SKM-1 treated with dmso at 0.1 percent for 144 hours (cell line): ENCODE measurements around the gene ETF1.
"Not testable (repeated sequence)": the region's sequence is repeated elsewhere in the genome, so short reads cannot be mapped to it uniquely, and the experiment has no call there.

Experiments used
- DNase-seq: peaks from one replicate; lab custom pipeline; 2025; ENCODE audit not compliant: unreplicated experiment; lab: John Stamatoyannopoulos, UW

Gene ETF1

DNA sequence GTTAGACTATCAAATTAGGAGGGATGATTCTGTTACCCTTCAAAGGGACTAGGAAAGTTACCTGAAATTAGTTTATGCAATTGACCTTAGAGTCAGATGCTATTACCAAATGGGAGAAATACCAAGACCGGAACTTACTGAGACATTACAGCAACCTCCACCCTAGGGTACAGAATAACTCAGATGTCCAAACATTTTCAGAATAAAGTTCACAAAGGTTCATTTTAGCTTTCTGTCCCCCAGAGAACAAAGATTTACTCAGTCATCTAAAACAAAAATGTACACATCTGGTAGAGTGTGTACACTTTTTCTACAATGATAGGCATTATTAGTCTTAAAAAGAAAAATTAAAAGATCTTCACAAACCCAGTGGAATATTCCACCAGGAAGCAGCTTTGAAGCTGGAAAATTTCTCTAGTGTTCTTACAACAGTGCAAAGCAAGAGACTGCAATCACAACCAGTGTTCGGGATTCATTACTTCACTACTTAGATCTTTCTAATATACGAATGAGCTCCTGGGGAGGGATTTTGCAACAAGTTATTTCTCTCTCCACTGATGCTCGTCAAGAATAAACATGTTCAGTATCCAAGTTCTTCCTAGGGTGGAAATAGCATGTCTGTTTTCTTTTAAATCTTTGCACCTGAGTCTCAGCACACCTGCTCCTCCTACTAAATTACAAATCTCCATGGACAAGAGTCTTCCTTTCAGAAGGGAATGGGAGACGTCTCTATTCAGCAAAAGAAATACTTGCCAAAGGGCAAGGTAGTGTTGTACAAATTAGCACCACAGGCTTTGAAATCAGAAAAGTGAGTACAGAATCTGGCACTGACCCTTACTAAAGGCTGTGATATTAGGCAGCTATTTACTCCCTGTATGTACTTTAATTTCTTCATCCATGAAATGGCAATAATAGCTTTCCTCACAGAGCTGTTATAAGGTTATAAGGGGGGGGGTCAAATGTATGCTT, 8.8 kb downstream of the ETF1 start:
- DNase-seq, result no peak

DNA sequence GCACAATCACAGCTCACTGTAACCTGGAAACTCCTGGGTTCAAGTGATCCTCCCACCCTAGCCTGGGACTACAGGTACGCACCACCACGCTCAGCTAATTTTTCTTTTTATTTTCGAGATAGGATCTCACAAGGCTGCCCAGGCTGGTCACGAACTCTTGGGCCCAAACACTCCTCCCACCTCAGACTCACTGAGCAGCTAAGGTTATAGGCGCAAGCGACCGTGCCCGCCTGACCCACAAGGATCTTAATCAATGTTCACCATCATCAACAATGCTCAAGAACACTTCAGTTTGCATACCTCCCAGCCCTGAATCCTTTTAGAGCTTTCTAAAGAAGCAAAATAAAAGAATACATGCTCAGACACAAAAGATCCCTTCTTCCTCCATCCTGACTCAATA, 13.2 kb downstream of the ETF1 start:
- DNase-seq, result no peak

DNA sequence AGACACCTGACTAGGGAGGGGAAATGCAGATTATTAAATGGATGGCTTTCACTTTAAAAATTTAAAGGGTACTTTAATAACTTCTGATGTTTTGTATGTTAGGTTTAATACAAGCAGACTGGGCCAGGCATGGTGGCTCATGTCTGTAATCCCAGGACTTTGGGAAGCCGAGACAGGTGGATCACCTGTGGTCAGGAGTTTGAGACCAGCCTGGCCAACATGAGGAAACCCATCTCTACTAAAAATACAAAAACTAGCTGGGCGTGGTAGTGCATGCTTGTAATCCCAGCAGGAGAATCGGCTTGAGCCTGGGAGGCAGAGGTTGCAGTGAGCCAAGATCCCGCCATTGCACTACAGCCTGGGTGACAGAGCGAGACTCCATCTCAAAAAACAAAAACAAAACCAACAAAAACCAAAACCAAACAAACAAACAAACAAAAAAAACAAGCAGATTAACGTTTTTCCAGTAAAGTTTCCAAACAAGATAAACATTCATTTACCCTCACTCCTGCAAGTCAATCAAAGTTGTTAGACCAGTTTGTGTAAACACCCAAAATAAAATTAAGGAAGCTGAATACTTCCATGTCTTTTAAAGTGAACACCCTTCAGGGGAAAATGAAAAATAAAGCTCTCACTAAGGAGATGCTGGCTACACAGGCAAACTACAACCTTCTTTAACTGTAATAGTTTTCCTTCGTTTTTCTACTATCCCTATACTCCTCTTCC, 14.1 kb downstream of the ETF1 start:
- no peak for DNase-seq

DNA sequence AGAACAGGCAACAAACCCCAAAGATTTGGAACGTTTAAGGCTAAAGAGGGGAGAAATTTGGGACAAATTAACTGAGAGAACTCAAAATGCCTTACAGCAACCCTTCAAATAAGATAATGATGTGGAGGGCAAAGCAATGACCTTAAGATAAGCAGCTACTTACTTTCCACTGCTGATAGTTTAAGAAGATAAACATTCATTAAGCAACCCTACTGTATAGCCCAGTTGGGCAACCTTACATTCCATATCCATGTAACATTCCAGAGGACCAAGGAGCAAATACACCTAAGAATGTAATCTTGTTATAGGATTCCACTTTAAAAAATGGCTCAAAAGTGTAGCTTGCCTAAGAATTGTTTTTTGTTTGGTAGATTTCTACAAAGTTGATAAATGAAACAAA, 14.8 kb downstream of the ETF1 start:
- no peak for DNase-seq

DNA sequence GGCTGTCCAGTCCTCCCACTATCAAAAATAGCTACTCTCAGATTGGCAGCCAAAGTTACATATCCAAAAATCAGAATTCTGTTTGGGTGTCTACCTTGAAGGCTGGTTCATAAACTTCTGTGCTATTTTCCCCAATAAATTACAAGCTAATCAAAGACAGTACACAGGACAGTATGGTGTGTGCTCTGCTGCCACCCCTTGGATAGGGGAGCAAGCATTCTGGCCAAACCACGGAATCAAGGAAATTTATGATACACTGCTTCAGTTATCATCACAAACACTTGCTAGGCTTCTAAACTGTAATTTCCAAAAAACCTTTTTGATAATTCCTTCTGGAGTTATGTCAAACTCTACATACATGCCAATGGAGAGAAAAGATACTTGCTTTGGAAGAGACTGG, 15.9 kb downstream of the ETF1 start:
- DNase-seq, result no peak

DNA sequence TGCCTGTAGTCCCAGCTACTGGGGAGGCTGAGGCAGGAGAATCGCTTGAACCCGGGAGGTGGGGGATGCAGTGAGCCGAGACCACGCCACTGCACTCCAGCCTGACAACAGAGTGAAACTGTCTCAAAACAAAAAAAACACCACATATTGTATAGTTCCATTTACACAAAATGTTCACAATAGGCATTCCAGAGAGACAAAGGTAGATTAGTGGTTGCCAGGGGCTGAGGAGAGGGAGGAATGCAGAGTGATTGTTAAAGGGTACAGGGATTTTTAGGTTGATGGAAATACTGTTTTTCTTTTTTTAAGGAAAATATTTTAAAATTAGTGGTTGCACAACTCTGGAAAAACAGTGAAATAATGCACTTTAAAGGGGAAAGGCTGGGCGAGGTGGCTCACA, 19.6 kb downstream of the ETF1 start:
- no peak for DNase-seq

DNA sequence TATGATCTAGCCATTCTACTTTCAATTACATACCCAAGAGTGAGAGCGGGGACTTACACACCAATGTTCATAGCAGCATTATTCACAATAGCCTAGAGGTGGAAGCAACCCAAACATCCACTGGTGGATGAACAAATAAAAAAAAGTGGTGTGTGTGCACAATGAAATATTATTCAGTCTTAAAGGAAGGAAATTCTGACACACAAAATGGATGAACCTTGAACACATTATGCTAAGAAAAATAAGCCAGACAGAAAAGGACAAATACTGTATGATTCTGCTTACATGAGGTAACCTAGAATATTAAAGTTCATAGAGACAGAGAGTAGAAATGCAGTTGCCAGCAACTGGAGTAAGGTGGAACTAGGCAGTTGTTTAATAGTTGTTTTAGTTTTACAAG, 22.1 kb downstream of the ETF1 start:
- DNase-seq, result no peak

DNA sequence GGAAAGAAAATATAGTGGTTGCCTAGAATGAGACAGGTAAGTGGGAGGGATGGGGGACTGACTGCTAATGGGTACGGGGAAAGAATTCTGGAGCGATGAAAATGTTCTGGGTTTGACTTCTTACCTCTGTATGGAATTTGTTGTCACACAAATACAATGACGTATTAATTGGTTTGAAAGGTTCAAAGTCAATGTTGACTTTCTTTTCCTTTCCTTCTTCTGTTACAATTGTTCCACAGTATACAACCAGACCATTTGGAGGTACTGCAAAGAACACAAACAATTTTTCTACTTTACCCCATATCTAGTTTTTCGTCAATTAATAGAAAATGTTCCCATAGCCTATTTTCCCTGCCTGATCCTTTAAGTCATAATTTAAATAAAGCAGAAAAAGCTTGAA, 25.6 kb downstream of the ETF1 start:
- no peak for DNase-seq

DNA sequence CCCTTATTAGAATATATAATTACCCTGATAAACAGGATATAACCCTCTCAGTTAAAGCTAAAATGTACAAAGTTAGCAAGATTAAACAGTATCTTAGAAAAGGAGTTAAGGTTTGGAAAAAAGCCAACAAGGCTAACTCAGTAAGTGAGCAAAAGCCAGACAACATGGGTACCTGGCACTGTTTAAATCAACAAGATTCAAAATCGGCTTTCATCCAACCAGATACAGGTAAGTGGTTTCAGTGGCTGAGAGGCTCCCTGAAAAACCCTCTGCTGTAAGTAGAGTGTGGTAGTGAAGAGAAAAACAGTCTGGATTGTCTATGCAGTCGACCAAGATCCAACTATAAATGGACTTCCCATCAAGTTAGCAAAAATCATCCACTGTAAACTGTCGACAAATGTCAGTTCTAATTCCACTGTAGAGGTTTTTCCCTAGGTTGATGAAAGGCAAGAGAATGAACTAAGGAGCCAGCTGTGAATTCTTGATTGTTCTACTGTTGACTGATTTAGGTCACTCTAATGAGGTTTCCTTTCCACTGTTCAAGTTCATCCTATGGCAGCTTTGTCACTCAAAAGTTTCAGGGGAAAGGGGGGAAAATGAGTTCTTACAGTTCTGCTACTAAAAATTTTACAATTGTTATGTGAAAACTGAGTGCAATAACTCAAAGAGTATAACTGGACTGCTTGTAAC, 27.3 kb downstream of the ETF1 start:
- DNase-seq, result no peak

DNA sequence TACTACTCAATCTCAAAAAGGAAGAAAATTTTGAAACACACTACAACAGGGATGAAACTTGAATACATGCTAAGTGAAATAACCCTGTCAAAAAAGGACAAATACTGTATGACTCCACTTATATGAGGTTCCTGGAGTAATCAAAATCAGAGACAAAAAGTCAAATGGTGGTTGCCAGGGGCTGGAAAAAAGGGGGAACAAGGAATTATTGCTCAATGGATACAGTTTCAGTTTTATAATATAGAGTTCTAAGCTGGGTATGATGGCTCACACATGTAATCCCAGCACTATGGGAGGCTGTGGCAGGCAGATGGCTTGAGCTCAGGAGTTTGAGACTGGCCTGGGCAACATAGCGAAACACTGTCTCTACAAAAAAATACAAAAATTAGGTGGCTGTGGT, 29.0 kb downstream of the ETF1 start:
- DNase-seq, result no peak

DNA sequence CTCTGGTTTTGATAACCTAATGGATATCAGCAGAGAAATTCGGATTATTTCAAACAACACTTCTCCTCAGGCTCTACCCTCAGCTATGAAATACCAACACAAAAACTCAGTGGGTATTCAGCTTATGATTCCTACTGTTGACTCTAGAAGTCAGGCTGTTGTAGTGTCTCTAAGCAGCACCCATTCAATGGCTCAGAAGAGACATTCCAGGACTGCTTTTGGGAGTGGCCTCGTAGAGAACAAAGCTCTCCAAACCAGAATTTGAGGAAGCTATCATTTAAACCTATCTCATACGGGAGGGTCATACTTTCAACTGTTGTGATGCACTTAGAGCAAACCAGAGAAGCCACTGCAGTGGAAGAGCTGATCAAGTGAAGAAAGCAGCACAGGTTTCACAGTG, 34.1 kb downstream of the ETF1 start:
- DNase-seq, result no peak

DNA sequence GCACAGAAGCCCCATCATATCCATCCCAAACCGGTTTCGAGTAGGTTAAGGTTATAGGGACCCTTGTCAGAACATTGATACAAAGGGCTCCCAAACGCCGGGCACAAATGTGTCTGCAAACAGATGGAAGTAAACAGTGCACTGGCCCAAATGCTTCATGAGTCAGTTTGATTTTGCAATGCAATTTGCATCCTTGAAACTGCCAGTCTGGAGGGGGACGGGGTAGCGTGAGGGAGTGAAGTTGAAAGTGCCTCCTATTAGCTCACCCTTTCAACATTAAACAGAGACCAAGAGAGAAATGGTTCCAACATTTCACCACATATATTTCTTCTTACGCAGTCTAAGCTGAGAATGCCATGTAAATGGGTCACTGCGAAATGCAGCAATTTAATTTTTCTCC, 35.6 kb downstream of the ETF1 start:
- DNase-seq, result not testable (repeated sequence)

DNA sequence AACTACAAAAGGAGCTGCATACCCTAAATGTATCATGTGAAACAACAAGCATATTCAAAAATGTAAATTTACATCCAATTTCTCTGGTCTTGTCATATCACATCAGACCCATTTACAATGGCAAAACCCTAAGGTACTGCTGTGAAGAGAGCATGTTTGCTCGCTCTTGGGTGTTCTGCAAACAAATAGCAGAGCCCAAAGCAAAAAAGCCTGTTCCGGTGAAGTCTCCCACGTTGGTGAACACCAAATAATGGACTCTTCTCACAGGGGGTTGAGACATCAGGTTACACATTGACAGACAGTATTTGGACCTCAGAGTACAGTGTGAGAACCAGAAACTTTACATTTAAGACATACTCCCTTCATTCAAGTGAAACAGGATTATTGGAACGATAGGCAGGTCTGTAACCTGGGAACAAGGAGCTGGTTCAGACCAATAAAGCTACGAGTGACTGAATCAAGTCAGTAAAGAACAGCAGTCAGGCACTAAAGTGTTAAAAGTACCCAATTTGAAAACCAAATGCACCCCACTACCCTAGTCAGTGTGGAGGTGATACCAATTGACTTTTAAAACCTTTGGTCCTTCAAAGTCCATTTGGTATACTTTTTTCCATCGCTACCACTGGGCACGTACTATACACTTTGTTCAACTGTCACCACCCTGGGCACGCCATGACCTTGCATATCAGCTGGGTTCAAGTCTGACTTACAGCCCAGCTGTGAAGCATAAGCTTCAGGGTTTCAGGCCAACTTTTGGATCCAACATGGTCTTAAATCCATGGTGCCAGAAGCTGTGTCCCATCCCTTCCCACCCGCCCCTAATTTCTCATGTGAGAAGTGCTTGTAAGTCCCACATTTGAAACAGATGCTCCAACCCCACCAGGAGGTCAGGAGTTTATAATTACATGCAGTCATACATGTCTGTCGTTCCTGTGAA, 36.4 kb downstream of the ETF1 start:
- DNase-seq, result no peak

DNA sequence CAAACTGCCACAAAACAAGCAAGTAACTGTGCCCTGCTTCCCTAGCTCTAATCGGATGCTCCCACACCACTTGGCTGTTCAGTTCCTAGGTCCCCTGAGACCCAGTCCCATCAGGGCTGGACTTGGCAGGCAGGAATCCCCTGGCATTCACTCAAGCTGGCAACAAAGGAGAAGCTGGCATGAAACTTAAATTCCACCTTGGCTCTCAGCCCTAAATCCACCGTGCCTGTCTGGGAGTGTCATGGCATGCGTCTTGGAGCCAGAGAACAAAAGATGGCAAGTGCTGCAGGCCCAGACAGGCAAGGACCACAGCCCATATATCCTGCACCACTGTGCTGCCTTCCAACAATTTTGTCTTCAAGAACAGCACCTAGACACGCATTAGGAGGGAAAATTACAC, 38.2 kb downstream of the ETF1 start:
- DNase-seq, result no peak

DNA sequence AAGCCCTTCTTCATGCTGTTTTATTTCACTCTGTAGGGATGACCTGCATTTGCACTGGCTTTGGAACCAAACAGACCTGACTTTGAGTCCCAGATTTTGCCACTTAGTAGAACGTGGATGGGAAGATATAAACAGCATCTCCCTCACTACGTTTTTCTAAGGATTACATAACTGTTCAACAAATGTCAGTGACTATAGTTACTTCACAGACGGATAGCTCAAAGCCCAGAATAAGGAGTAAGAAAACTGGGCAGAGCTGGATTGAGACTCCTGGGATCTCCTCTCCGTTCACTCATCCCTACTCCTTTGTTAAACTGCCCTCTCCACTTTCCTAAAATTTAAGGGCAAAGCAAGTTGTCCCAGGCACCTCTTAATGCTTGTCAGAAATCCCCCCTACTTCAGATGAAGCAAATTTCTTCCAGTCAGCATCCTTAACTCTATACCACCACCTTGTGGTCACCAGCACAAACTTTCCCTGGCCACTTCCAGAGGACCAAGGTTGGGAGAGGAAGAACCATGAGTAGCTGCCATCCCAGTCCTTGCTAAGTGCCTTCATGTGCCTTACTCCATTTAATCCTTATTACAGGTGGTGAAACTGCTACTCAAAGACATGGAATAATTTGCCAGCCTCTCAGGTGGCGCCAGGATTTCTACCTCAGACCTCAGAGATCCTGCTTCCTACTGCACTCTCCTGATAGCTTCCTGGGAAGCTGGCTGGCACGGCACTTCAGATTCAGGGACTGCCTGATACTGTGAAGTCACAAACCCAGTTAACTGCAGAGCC, 39.4 kb downstream of the ETF1 start:
- DNase-seq, result peak; percentile 59

DNA sequence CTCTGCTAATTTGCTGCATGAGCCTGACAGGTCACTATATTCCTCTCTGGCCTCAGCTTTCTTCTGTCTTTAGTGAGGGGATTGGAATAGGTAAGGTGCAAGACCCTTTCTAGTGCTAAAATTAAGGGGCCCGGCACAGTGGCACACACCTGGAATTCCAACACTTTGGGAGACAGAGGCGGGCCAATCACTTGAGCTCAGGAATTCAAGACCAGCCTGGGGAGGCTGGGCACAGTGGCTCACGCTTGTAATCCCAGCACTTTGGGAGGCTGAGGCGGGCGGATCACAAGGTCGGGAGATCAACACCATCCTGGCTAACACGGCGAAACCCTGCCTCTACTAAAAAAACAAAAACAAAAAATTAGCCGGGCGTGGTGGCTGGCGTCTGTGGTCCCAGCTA, 40.5 kb downstream of the ETF1 start:
- DNase-seq, result no peak

DNA sequence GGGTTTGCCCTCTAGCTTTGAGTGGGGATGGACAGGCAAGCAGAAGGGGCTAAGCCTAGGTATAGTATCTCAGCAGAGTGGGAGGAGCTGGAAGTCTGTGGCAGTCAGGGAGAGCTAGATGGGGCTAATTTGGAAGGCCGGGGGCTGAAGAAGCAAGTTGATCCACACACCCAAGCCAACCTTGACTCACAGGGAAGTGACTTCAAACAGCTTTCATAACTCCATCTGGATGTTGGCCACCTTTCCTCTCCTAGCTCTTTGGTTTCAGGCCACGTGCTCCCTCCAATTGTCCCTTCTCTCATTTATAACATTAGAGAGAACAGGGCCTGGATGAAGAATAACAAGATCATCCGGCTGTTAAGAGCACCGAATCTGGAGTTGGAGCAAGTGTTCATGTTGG, 40.9 kb downstream of the ETF1 start:
- no peak for DNase-seq

DNA sequence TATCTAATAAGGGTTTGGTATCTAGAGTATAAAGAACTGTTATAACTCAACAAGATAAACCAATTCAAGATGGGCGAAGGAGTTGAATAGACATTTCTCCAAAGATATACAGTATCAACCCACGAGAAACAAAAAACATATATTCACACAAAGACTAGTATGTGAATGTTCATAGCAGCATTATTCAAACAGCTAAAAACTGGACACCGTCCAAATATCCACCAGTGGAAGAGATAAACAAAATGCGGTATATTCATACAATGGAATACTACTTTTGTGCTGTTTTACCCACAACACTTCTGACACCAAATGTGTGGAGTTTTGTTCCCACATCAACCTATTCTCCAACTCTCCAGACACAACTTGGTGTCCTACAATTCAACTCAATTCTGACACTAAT, 44.7 kb downstream of the ETF1 start:
- no peak for DNase-seq

DNA sequence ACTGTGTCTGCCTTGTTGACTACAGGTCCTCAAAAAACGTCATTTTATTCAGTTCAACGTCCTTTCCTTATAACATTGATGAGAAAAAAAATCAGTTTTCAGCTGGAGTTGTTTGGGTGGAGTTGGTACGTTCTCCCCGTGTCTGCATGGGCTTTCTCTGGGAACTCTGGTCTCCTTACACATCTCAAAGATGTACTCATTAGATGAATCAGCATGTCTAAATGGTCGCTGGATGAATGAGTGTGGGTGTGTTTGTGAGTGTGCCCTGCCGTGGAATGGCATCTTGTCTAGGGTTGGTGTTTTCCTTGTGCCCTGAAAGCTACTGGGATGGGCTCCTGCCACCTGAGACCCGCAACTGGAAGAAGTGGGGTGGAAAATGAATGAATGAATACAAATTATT, 47.7 kb downstream of the ETF1 start:
- no peak for DNase-seq

DNA sequence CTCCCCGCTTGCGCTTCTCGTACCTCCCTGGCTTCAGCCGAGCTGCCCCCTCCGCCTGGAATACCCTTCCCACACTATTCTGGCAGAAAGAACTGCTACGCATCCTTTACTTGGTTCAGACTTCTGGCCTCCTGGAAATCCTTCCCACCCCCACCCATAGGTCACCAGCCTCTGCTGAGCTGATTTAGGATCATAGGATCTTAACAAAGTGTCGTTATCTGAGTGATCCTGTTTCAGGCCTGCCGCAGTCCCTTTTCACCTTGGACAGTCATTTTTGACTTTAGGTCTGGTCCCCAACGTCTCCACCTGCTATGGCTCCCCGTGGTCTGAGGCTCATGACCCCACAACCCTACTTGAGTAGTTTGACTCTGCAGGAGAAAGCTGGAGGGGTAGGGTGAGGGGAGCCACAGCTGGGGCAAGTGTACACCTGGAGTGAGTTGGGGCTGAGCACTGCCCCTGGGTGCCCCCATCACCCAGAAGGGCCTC, 50.4 kb downstream of the ETF1 start:
- no peak for DNase-seq
